Fibroblast of upper back skin (primary cell): ENCODE measurements around the gene LRRC8B.
"Not testable (repeated sequence)": the region's sequence is repeated elsewhere in the genome, so short reads cannot be mapped to it uniquely, and the experiment has no call there.

ENCODE experiments used
- DNase-seq: peaks from one replicate; pipeline ENCODE4 v3.0.0-alpha.2; 2013

The LRRC8B gene

DNA sequence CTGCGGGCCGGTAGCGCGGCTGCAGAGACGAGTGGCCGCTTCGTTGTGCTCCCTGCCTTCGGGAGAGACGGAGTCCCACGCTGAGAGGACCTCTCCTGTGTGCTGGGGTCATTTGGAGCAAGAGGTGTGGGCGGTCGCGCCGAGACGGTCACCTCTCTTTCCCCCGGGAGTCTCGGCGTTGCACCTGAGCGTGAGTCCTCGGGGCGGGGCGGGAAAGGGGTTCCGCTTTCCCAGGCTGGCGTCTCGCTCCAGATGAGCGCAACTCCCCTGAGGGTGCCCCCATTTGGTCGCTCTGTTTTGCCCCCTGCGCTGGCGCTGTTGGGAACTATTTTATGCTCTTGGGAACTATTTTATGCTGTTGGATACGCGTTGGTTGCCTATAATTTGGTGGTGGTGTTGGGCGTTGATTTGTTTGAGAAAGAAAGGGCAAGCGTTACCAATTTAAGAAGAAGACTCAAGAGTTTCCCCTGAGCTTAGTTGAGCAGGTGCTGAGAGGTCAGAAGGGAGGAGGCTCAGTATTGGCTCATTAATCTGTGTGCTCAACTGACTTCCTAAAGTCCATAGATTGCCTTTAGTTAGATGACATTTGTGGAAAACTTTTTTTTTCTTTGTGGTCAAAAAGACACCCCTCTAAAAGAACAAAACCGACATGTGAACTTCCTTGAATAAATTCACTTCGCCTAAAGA, 683 bp downstream of the LRRC8B start:
- no peak for DNase-seq

DNA sequence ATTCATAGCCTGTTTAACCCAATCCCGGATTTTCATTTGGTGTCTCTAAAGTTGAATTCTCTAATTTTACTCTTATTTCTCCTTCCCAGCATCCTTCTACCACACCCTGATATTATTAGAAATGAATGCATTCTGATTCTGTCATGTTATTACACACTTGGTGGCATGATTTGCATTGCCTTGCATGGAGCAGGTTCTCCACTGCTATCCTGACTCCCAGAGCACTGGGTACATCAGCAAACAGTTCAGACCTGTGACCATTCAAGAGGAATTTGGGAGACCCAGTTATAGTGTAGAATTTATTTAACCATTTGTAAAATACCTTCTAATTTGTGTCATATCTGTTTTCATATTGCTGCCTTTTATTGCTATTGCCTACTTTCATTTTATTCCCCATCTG, 2.6 kb downstream of the LRRC8B start:
- no peak for DNase-seq

DNA sequence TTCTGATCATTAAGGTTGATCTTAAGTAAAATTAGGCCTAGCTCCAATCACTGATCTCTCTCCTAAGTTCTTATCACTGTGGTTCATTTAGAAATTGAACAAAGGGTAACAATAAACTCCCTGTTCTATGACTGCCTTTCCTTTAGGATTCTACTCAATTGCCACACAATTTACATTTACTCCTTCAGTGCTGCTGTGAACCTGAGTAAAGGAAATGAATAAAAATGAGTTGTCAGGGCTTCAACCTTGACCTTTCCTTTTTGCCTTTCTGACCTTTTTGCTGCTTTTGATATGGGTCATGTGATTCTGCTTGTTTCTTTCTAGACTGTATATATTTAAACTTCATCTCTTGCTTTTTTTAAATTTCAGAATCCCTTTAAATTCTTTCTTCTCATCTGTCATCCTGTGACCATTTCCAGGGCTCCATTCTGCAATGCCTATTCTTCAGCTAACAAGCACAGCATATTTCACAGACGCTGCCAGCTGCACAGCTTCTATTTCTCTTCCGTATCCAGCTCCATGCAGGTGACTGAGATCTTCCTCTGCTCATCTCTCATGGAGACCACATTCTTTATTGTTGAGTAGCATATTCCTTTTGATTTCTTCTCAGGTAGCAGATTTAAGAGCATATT, 3.2 kb downstream of the LRRC8B start:
- no peak for DNase-seq

DNA sequence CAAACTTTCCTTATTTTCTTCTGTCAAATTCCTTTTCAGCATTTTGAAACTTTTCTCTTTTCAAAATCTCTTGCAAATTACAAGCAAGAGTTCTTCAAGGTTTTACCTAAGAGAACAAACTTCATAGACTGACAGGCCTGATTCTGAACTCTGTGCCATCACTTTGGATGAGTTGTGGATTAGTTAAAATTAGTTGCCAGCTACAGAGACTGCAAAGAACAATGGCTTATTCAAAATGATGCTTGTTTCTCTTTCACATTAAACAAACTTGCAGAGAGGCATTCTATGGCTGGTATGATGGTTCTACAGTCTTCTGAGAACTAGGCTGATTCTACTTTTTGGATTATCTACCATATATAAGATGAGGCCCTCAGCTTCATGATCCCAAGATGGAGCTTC, 3.8 kb downstream of the LRRC8B start:
- DNase-seq: no peak

DNA sequence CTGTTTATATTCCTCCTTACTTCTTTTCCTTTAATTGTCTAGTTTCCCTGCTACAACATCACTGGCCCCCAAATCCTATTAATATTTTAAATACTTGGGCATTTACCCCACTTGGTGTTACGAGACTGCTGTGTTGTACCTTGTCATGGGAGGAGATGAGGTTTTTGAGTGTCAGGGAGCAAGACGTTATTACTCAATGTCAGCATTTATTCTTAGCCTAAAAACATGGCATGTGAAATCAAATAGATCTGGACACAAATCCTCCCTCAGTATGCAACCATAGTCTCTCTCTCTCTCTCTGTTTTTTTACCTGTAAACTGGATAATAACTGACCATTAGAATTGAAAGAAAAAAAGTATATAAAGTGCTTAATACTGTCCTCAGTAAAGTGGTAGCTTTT, 4.6 kb downstream of the LRRC8B start:
- no peak for DNase-seq

DNA sequence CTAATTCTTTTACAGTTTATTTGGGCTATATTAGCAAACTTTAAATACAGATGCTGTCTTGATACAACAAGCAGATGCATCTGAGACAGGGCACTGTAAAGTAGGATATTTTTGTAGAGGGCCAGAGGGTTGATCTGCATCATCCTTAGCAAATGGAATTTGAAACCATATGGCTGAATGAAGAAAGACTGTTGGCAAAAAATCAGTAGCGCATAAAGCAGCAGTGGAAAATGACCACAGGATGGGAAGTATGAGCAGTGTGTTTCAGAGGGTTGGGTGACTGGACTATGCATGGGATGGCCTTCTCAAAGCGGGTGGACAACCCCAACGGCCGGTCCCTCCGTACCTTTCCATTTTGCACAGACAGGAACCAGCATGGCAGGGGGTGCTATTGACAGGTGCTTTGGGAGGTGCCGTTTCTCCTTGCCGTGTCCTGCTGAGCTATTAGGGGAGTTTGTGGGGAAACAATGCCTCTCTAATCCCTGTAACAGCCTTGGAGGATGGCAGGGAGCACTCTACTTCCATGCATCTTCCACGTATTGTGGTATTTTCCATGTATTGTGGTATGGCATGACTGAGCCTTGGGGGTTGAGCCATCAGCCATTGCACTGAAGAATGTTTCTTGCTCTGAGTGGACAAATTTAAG, 5.9 kb downstream of the LRRC8B start:
- DNase-seq: no peak

DNA sequence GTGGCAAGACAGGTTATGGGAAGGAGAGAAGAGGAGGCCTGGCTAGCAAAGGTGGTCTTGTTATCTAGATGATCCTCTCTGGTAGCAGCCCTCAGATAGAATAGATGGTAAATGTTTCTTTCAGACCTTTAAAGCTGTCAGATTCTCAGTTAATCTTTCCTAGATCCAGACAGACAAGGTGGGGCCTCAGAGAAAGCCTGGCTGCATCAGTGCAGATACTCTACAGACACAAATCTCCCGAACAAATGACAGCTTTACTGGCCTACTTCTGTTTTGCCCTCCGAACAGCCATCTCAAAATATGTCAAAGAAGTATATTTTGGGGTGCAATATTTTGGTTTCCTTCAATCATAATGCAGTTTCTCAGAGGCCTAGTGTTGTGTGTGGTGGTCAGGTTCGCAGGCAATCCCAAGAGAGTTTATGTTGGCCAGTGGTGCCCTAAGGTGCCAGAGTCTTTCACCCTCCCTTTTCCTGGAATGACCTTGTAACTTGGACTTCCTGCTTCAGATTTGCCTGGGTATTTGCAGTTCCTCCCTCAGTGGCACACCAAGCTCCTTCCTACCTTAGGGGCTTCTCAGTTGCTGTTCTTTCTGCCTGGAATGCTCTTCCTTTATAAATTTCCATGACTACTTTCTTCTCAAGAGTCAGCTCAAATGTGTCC, 7.0 kb downstream of the LRRC8B start:
- DNase-seq: no peak

DNA sequence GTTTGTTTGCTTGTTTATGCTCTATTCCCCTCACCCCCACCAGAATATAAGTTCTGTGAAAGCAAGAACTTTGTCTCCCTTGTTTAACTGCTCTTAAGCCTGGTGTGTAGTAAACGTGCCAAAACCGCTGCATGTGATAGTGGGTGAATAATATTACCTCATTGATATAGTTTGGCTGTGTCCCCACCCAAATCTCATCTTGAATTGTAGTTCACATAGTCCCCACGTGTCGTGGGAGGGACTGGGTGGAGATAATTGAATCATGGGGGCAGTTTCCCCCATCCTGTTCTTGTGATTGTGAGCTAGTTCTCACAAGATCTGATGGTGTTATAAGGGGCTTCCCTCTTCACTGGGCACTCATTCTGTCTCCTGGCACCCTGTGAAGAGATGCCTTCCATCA, 7.6 kb downstream of the LRRC8B start:
- DNase-seq: no peak

DNA sequence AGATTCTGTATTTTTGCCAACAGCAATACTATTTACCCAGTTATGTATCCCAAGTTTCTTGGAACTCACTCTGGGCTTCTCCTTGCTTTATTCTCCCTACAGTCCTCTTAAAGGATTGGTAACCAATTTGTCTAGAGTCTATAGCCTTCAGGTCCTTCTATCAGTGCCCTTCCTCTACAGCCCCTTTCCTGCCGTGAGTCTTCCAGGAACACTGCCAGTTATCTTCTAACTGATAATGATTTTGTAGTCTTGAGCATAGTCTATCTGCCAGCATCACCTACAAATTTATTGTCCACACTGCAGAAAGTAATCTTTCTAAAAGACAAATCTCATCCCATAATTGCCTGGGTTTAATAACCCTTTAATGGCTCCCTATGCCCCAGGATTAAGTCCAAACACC, 8.2 kb downstream of the LRRC8B start:
- DNase-seq: no peak

DNA sequence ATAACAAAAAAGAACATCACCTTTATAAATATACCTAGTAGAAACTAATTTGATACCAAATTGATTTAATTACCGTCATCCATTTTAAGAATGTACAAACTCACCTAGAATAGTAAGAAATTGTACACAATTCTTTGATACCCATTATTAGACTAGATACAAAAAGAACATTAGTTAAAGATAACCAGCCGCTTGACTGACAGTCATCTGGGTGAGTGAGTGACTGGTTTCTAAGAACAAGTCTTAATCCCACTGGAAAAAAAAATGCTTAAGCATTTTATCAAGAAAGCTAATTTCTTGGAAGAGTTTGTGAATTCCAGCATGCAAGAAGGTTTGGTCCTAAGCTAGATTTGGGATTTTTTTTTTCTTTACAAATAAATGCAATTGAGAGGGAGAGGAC, 10.9 kb downstream of the LRRC8B start:
- DNase-seq: no peak

DNA sequence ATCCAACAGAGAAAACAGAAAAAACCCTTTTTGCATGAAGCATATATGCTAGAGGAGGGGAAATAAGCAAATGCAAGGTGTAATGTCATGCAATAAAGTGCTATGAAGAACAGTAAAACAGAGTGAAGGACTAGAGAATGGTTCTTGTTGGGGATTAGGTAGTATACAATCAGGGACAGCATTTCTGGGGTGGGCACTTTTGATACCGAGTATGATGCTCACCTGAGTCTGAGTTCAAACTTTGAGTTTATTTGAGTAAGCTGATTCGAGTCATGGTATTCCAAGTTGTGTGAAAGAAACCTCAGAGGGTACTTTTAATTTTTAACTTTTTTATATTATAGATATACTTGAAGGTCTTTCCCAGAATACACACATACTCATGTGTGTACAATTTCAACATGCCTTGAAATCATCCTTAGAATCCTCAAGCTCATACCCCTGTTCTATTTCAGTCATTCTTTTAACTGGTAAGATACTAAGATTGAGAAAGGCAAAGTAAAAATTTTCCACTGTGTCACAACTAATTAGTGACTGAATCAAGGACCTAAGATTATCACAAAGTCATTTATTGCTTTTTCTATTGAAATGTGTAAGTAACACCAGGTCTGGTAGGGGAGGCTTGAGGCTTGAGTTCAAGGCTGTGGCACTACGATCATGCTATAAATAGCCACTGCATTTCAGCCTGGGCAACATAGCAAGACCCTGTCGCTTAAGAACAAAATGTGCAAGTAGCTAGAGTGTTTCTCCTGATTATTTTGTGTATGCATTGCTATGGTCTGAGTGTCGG, 12.1 kb downstream of the LRRC8B start:
- no peak for DNase-seq

DNA sequence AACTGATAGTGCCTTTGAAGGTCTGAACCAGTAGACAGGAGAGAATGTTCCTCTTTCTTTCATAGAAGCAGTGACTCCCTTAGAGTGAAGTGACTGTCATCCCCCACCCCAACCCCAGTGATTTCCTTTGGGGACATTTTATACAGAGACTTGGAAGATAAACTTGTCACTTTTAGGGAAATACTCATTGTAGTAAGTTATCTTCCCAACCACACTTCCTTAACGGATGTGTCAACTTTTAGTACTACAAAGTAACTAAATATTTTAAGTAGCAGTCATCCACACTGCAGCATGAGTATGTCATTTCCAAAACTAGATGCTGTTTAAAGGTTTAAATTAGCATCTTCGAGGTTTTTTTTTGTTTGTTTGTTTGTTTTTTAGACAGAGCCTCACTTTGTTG, 13.7 kb downstream of the LRRC8B start:
- DNase-seq: no peak

DNA sequence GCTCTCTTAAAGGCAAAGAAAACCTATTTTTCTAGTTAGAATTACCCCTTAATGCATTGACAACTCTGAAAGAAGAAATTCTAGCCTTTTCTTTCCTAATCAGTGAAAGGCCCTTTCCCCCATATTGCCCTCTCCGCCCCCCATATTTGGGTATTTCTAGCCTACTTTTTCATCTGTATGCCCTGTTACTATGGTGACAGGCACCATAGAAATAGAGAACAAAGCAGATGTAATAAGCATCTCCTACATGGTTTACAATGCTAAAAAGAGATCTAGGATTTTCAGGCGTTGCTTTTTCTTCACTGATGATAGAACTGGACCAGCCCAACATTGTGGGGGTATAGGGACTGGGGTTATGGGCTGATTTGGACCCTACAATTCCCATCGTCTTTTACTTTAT, 14.5 kb downstream of the LRRC8B start:
- no peak for DNase-seq

DNA sequence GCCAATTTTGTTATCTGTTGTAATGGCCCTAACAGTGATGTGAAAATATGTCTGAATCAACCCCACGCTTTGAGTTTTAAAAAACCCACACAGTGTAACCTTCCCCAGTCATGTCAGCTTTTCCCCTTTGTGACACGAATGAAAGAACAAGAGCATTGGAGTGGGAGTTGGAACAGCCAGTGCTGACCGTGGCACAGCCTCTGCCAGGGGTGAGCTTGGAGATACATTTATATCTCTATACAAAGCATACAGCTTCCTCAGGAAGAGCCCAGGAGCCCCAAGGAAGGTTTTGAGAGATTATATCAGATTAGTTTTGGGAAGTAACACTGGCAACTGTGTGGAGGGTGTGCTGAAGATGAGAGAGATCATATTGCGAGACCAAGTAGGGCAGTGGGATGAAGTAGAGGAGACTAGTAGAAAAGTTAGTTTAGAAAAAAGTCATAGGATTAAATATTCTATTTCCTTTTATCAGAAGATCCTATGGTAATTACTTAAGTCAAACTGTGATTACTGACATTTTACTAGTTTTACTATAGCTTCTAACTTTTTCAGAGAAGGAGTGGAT, 15.9 kb downstream of the LRRC8B start:
- no peak for DNase-seq

DNA sequence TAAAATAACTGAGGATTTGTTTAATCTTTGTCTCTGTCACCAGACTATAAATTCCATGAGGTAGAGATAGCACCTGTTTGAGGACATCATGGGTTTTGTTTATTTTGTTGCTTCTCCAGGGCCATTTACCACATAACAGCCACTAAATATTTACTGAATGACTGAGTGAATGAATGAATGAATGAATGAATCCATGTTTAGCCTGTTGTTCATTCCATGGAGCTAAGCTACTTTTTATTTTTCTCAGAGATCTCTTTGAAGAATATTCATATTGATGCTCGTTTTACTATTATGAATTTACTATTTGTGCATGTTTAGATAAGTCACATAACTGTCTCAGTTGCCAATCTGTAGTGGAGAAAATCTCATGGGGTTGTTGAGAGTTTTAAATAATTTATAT, 17.7 kb downstream of the LRRC8B start:
- no peak for DNase-seq

DNA sequence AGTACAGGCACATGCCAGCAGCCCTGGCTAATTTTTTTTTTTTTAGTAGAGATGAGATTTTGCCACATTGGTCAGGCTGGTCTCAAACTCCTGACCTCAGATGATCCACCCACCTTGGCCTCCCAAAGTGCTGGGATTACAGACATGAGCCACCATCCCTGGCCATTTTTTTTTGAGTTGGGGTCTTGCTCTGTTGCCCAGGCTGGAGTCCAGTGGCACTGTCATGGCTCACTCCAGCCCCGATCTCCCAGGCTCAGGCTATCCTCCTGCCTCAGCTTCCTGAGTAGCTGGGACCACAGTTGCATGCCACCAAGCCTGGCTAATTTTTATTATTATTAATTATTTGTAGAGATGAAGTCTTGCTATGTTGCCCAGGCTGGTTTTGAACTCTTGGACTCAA, 19.0 kb downstream of the LRRC8B start:
- DNase-seq: not testable (repeated sequence)

DNA sequence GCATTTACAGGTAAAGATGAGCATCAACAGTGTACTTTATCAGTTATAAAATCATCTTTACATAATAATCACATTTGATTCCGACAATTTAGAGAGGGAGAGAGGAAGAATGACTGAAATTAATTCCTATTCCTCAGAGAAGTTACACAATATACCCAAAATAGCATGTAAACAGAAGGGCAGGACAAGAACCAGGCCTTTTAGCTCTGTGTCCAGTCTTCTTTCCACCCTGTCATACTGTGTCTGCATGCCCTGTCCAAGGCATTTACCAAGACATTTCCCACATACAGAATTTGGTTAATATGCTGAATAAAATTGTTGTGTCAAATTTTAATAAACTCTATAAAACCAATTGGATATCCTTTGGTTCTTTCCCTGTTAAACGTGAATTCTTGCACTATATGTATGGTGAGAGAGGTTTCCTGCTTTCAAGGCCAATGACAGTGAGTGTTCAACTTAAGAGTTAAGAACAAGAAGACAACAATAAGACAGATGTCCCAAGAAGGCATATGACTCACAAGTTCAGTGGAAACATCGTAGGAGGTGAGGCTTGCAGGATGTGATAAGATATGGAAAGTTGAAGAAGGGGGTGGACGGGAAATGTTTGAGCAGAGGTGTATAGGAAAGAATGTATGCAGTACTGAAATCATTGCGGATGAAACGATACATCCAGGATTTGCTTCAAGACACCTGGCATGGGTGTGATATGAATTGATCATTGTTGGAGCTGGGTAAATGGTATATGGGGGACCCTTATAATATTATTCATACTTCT, 20.8 kb downstream of the LRRC8B start:
- DNase-seq: no peak

DNA sequence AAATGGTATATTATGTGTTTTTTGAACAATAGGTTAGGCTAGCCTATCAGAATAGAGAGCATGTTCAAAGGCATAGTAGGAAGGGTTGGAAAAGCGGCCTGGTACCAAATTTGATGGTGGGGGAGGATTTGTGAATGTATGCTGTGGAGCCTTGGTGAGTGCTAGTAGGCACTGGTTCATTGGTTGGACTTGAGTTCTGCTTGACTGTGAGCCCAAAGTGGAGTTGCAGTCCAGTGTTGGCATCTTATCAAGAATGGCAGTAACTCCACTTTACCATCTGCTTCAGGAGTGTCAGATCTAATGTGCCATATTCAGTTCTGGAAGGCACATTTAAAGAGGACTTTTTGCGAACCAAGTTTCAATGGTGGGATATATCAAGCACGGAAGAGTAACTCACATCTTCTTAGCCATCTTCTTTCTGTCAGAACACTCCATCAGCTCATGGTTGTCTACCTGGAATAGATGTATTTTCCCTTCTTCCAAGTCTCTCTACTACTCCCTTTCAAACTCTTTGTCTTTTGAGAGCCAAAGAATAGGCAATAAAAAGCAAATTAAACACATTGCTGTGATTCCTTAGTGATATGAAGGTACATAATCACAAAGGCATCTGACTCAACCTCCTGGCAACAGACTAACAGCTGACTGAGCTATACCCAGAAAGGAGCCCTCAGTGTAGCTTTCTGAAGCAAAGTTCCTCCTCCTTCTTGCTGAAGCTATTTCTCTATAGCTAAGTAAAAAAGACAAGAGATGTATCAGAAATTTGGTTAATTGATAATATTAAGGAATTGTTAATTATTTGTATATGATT, 21.7 kb downstream of the LRRC8B start:
- peak; percentile 38 for DNase-seq

DNA sequence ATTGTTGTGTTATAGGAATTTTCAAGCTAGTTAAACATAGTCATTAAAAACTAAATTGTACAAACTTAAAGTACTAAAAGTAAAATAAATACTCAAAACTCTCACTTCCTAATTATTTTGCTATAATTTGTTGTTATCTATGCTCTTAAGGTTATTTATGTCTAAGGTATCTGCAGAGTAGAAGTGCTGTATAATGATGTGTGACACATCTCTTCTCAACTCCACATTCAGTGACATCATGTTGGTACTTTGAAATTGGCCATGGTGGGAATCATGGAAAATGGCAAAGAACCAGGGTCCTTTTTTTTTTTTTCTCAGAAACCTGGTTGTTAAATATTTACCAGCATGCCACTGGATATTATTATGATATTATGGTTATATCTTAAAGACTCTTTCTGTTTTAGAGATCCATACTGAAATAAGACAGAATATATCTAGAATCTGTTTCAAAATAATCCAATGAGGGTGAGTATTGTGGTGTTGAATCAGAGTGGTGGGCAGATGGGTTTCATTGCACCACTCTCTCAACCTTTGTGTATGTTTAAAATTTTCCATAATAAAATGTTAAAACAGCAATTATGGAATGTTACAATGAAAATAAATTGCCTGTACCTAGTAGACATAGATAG, 22.4 kb downstream of the LRRC8B start:
- DNase-seq: no peak

DNA sequence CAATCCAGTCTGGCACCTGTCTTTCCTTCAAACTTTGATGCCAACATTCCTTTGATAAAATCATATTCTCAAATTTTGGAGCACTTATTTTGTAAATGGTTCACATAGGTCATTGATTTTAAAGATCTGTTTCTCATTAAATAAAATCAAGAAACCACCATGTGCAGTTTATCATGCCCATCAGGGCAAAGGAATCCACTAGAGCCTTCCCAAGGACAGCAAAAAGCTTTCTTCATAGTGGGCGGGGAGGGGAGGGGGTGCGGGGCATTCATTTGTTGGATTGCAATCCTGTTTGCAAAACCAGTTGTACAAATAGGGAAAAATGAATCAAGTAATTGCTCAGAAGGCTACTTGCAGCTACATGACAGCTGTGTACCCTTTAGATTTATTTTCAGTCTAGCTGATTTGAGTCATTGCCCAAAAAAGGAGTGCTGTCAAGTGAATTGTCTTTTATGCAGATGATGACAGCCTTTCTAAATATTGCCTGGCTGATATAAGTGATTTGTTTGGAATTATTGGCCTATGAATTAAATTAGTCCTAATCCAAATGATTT, 23.0 kb downstream of the LRRC8B start:
- peak; percentile 71 for DNase-seq
